Measurements from ENCODE around the gene PGA3. TPM values are rescaled to one million over a fixed set of nuclear protein-coding genes. Genes with fewer than 3 reads are reported as not detected.
"Not testable (repeated sequence)": the region's sequence is repeated elsewhere in the genome, so short reads cannot be mapped to it uniquely, and the experiment has no call there.

PGA3 gene
- polyA plus RNA-seq, 1 of the 3 experiments (the other 2 are of a cell fraction) = not detected

GRCh38 chr11:61180205-61180604 lies 23.1 kb upstream of the PGA3 start:
- H4K20me1 ChIP-seq (ENCODE audit: insufficient read depth); H3K4me3 ChIP-seq (ENCODE audit: low read depth in 2 of 2, low read length in 1 of 2); H3K4me2 ChIP-seq; POLR2A ChIA-PET; H3K79me2 ChIP-seq (ENCODE audit: insufficient read depth); H3K9me2 ChIP-seq; DNase-seq; H3K9ac ChIP-seq; H2AFZ ChIP-seq (ENCODE audit: low read depth); H3F3A ChIP-seq (replicated peaks; ENCODE audit: insufficient read depth); H3K27ac ChIP-seq (ENCODE audit: low read depth in 2 of 2, low read length in 1 of 2); H3K36me3 ChIP-seq (replicated peaks in 1 of 2; ENCODE audit: control insufficient read depth in 1 of 2, insufficient read depth in 2 of 2, low read length in 1 of 2); H3K4me1 ChIP-seq (ENCODE audit: control insufficient read depth in 1 of 2, insufficient read depth in 2 of 2, low read depth in 1 of 2, low read length in 1 of 2); H3K9me3 ChIP-seq: not testable (repeated sequence)
- peaks cover 16% of the 10 kb centered on the region; the same call in 1 of the 2 replicates for H3K27me3 ChIP-seq (ENCODE audit: insufficient read depth)
- WGBS (ENCODE audit: low lambda C conversion rate) = 65% methylated on average over 6 of the region's 6 CpGs
- CTCF ChIA-PET = interaction anchor here (2.0 kb wide), 1 partner anchor 281 kb away, joined by 6 read pairs; no protein-coding TSS in a partner anchor

DNA sequence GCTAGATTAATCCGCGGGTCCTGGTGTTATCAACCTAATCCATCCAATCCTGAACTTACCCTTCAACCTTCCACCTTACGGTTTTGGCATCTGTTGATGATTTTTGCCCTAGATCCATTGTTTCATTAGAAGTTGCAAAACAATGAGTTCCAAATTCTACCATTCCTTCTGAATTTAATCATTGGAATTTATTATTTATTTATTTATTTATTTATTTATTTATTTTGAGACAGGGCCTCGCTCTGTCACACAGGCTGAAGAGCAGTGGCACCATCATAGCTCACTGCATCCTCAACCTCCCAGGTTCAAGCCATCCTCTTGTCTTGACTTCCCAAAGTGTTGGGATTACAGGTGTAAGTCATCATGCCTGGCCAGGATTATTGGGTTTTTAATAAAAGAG lies 21.8 kb upstream of the PGA3 start:
- Histone ChIP-seq H3K9me2 (no peaks in the 10 kb centered on the region), H3K4me1 (ENCODE audit: control insufficient read depth in 1 of 2, insufficient read depth in 2 of 2, low read depth in 1 of 2, low read length in 1 of 2) (no peaks in the 10 kb centered on the region), H3K9me3 (no peaks in the 10 kb centered on the region), H3K27me3 (ENCODE audit: insufficient read depth) (peaks cover 11% of the 10 kb centered on the region; the same call in 1 of the 2 replicates), H3K79me2 (ENCODE audit: insufficient read depth) (no peaks in the 10 kb centered on the region), H2AFZ (ENCODE audit: low read depth) (no peak overlapping the region), H3F3A (replicated peaks; ENCODE audit: insufficient read depth) (no peaks in the 10 kb centered on the region), H3K9ac (no peak overlapping the region), H3K4me3 (ENCODE audit: low read depth in 2 of 2, low read length in 1 of 2) (no peak overlapping the region), H4K20me1 (ENCODE audit: insufficient read depth) (no peaks in the 10 kb centered on the region), H3K27ac (ENCODE audit: low read depth in 2 of 2, low read length in 1 of 2) (no peak overlapping the region), H3K4me2 (no peak overlapping the region), H3K36me3 (replicated peaks in 1 of 2; ENCODE audit: control insufficient read depth in 1 of 2, insufficient read depth in 2 of 2, low read length in 1 of 2) (no peaks in the 10 kb centered on the region)
- WGBS (ENCODE audit: low lambda C conversion rate) = 75% methylated on average over 4 of the region's 4 CpGs
- POLR2A ChIA-PET = interaction anchor here (0.6 kb wide), 1 partner anchor 170 kb away, joined by 4 read pairs; no protein-coding TSS in a partner anchor
- no peak for DNase-seq
- CTCF ChIA-PET = interaction anchor here (2.0 kb wide), 1 partner anchor 282 kb away, joined by 6 read pairs; no protein-coding TSS in a partner anchor
- TF ChIP-seq MEF2A (IDR thresholded peaks at IDR 0.05; ENCODE audit: borderline replicate concordance, low read depth) (no peak), IRF3 (IDR thresholded peaks at IDR 0.05; ENCODE audit: low read depth, low read length) (no peak), FOSL2 (IDR thresholded peaks at IDR 0.05; ENCODE audit: borderline replicate concordance, low read depth) (no peak), REST (IDR thresholded peaks at IDR 0.05; ENCODE audit: low read depth, low read length) (no peak), RXRA (IDR thresholded peaks at IDR 0.05; ENCODE audit: borderline replicate concordance, low read depth) (no peak), USF1 (IDR thresholded peaks at IDR 0.05; ENCODE audit: borderline replicate concordance, low read depth) (no peak), NRF1 (IDR thresholded peaks at IDR 0.05; ENCODE audit: low read depth, low read length) (no peak)
